HG02938 (cell line): Measurements from ENCODE around the gene ATXN1.

Experiments
- ATAC-seq: cut with Tn5 transposase; IDR thresholded peaks from one replicate; pipeline ENCODE4 v1.9.1; 2021; ENCODE audit warnings: mild to moderate bottlenecking, moderate library complexity; ENCODE audit not compliant: unreplicated experiment

Gene ATXN1

DNA sequence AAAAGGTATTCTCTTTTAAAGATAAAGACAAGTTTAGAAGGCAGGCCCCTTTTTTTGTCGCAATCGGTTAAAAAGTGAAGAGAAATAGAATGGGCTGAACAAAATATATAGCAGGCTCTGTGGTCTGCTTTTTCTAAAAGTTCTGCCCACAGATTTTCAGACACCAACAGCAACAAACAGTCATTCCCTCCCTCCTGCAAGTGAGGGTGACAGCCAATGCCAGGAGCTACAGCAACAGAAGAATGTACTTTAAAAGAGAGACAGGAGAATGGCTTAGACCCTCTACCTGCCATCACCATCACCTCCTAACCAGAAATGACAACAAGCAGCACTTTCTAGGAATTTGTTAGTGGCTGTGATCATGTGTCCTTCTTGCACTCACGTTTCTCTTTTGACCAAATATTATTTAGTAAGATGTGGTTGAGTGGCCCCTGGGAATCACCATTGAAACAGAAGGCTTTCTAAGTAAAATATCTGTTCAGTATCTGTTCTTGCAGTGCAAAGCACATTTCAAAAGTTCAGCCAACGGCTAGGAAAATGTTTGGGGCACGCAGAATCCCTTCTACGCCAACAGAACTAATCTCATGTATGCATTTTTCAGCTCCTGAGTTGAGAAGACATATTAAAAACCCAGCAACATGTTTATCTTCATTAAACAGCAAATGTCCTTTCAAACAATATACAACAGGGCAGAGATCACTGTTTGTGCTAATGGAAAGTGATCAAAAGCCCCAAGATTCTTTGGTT is 248.5 kb downstream of the ATXN1 start:
- ATAC-seq, result no peak

GRCh38 chr6:16511723-16512489 is 249.4 kb downstream of the ATXN1 start:
- ATAC-seq, result peak; percentile 58

DNA sequence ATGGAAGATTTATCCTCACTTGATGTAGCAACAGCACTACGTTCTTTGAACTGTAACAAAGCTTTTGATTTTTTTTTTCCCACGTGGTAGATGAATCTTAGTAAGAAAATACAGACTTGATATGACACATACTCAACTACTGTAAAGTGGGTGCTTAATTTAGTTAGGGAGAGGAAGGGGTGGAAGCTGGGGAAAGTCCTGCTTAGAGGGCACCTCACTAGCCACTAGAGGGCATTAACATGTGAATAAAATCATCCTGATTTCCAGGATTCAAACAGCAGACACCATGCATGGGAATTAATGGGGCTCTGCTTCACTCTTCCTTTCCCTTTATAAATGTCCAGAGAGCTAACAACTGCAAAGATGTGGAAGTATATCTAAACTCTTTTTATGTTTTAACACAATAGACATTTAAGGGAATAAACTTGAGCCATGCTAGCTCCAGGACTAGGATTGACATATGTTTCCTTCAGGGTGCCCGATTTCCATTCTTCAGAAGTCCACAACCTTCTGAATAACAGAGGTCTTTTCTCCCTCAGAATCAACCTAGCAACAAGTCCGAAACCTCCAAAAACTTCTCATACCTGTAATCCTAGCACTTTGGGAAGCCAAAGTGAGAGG is 250.1 kb downstream of the ATXN1 start:
- no peak for ATAC-seq

DNA sequence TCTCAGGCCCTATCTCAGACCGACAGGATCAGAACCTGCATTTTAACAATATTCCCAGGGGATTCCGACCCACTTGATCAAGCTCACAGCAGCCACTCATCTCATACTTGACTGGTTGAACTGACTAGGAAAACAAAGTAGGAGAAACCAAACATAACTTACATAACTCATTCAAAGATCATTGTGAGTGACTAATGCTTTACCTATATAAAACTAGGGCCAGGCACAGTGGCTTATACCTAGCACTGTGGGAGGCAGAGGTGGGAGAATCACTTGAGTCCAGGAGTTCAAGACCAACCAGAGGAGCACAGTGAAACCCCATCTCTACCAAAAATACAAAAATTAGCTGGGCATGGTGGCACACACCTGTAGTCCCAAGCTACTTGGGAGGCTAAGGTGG is 251.0 kb downstream of the ATXN1 start:
- no peak for ATAC-seq

DNA sequence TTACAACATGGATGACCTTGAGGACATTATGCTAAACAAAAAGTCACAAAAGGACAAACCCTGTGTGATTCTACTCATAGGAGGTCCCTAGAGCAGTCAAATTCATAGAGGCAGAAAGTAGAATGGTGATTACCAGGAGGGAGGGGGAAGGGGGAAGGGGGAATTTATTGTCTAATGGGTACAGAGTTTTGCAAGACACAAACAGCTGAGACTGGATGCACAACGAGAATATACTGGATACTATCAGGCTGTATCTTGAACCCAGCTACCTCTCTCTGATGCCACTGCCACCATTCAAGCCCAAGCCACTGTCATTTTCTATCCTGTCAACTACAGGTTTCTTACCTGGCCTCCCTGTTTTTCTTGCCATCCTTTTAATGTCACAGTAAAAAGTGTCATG is 252.3 kb downstream of the ATXN1 start:
- ATAC-seq, result no peak

GRCh38 chr6:16505711-16506357 is 255.4 kb downstream of the ATXN1 start:
- no peak for ATAC-seq

GRCh38 chr6:16504609-16505008 is 256.7 kb downstream of the ATXN1 start:
- ATAC-seq, result no peak

- peak; percentile 78 for ATAC-seq
Measured at GRCh38 chr6:16503970-16504415, 257.3 kb downstream of the ATXN1 start.

DNA sequence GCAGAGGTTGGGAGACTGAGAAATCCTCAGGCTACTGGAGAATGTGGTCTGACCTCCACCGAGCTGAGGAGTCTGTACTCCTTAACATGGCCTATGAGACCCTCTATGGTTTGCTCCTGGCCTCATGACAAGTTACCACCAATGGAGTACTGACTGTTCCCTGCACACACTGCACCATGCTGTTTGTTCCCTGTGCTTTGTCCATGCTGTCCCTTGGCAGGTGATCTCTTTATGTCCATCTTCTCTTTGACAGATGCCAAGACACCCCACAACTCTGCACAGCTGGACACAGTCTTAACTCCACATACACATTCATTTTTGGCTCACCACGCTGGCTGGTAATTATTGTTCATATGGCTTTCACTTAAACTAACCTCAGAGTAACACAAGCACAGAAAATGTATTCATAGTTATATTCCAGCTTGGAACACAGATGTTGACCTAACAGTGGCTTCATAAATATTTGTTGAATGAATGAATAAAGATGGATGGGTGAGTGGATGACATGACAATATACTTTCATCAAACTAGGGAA is 258.0 kb downstream of the ATXN1 start:
- peak; percentile 44 for ATAC-seq

DNA sequence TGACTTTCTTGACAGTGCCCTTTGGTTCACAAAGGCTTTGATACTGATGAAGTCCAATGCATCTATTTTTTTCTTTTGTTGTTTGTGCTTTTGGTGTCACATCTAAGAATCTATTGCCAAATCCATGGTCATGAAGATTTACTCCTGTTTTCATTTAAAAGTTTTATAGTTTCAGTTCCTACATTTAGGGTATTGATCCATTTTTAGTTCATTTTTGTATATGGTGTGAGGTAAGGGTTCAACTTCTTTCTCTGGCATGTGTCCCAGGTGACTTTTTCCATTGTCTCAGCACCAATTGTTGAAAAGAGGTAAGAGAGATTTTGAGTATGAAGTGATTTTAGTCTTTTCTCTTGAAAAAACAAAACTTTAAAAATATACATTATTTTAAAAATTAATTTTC is 262.3 kb downstream of the ATXN1 start:
- ATAC-seq, result no peak

DNA sequence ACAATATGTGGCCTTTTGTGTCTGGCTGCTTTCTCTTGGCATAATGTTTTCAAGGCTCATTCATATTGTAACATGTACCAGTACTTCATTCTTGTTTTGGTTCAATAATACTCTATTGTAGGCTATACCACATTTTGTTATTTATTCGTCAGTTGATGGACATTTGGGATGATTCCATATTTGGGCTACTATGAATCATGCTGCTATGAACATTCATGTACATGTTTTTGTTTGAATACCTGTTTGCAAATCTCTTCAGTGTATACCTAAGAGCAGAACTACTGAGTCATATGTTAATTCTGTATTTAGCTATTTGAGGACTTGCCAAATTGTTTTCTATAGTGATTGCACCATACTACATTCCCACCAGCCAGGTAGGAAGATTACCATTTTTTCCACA is 263.0 kb downstream of the ATXN1 start:
- no peak for ATAC-seq

GRCh38 chr6:16496991-16497801 is 264.1 kb downstream of the ATXN1 start:
- ATAC-seq, result no peak

GRCh38 chr6:16496210-16496609 is 265.1 kb downstream of the ATXN1 start:
- ATAC-seq, result no peak

DNA sequence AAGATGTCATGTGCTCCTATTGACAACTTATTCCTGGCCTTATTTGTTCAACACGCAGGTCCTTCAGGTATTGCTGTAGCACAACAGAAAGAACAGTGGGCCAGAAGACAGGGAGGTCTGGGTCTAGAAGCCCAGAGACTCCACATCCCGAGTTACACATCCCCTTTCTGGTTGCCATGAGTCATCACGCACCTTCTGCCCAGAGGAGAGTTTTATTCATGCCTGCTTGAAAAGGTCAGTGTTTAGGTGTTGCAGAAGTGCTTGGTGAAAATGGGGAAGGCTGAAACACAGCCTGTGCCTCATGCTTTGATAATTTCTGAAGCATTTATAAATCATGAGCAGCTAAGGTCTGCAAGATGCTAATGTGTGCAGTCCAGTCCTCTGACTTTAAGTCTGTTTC is 266.5 kb downstream of the ATXN1 start:
- ATAC-seq, result peak; percentile 83

GRCh38 chr6:16493802-16494201 is 267.5 kb downstream of the ATXN1 start:
- no peak for ATAC-seq

DNA sequence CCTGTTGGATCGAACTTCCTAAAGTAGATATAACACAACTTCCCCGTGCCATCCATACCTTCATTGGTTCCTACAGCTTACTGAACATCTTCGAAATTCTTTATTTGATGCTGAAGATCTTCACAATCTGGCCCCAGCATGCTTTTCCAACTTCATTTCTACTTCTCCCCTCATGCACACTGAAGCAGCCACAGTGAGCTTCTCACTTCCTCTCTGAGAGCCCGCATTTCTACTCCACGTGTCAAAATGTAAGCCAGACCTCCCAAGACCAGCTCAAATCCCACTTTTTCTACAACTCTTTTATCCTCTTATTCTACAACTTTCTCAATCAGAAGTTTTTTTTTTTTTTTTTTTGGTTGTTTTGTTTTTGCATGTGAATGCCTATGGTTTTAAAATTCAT is 268.1 kb downstream of the ATXN1 start:
- ATAC-seq, result no peak

GRCh38 chr6:16491666-16492313 is 269.5 kb downstream of the ATXN1 start:
- no peak for ATAC-seq

DNA sequence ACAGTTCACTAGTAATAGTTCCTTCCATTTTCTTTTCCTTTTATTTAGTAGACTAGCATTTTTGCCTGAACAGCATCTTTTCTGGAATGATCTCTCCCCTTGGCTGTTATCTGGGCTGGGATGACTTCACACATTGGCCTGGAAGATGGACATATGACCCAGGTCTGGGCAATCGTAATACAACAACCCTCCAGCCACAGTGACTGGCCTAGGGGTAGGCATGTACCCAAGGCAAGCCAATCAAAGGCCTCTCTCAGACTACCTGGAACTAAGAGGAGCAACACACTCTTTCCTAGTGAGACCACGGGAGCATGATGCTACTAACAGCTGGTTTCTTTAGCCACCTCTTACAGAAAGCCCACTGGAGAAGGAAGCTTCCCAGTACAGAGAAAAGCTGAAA is 270.6 kb downstream of the ATXN1 start:
- ATAC-seq, result no peak

DNA sequence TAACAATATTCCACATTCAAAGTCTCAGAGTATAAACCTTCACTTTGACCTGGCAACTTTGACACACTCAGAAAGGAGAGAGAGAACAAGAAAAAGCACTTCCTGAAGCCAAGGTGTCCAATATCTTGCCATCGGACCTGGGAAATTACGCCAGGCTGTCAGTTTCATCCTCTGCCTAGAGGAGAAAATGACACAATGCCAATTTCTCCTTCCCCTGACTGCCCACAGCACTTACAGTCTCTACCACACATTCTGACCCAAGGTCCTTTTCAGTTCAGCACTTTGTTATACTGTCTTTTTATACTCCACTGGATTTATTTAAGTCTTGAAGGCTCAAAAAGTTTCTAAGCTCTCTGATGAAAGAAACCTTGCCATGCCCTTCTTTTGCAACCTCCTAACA is 272.4 kb downstream of the ATXN1 start:
- ATAC-seq, result no peak
